Activated CD8-positive, alpha-beta T cell treated with anti-CD3 and anti-CD28 coated beads for 36 hours (primary cell): ENCODE results near the gene CASP2. TPM values are rescaled to one million over a fixed set of nuclear protein-coding genes. Genes with fewer than 3 reads are reported as not detected.
A peak's percentile ranks its signal among the peaks of the same experiment; 100 is the strongest.

Experiments used
- ATAC-seq: fragments of 200-7000 bp; cut with Tn5 transposase; one replicate; pipeline ENCODE4 v1.10.0; 2021; ENCODE audit warnings: mild to moderate bottlenecking, moderate library complexity
- CTCF ChIA-PET: fragments of 350-600 bp; sonication (Branson Sonifier 250); formaldehyde crosslinking; loops from one replicate; lab custom pipeline; 2021; ENCODE audit warnings: antibody characterized with exemption; lab: Charles Lee
- POLR2A ChIA-PET: fragments of 350-600 bp; sonication (Branson Sonifier 250); formaldehyde crosslinking; loops from one replicate; lab custom pipeline; 2021; ENCODE audit warnings: antibody characterized with exemption; lab: Charles Lee
- DNase-seq: peaks from one replicate; pipeline ENCODE4 v3.0.0-alpha.2; 2020
- H3K27ac Mint-ChIP-seq: one replicate; pipeline ENCODE4 v1.8.0; 2021; ENCODE audit warnings: mild to moderate bottlenecking, mixed read lengths
- H3K27me3 Mint-ChIP-seq: one replicate; pipeline ENCODE4 v1.8.0; 2021; ENCODE audit warnings: mixed read lengths
- H3K36me3 Mint-ChIP-seq: one replicate; pipeline ENCODE4 v1.8.0; 2021; ENCODE audit warnings: low read depth, mixed read lengths
- H3K4me1 Mint-ChIP-seq: one replicate; pipeline ENCODE4 v1.8.0; 2021; ENCODE audit warnings: low read depth, mixed read lengths
- H3K4me3 Mint-ChIP-seq: one replicate; pipeline ENCODE4 v1.8.0; 2021; ENCODE audit warnings: mild to moderate bottlenecking, moderate library complexity, mixed read lengths
- H3K9me3 Mint-ChIP-seq: one replicate; pipeline ENCODE4 v1.8.0; 2021; ENCODE audit warnings: mixed read lengths
- CTCF ChIP-seq: fragments of 200-600 bp; IDR thresholded peaks from one replicate; pipeline ENCODE4 v1.8.0; 2022; ENCODE audit warnings: antibody characterized with exemption, mild to moderate bottlenecking
- intact Hi-C: fragments of 100-400 bp; cut with micrococcal nuclease; formaldehyde crosslinking; loops from one replicate; pipeline ENCODE4 v1.10.0; 2022
- total RNA-seq, 2 experiments: library from RNA; stranded (reverse); gene quantifications; one replicate each; pipeline ENCODE4 v1.2.3, GENCODE V29; 2021

The CASP2 gene
- total RNA-seq, 2 experiments from 2014 or later = 79.6 to 80.9 TPM

GRCh38 chr7:143341842-143342241 lies 53.7 kb downstream of the CASP2 start:
- intact Hi-C loops = no loop called here
- Mint-ChIP-seq H3K27me3 (peaks cover 5% of the 10 kb centered on the region), H3K4me3 (no peak overlapping the region), H3K9me3 (no peaks in the 10 kb centered on the region), H3K4me1 (peaks cover 7% of the 10 kb centered on the region), H3K27ac (no peak overlapping the region), H3K36me3 (no peaks in the 10 kb centered on the region)
- DNase-seq (no peak), ATAC-seq (no peak)
- ChIA-PET POLR2A (no interaction called here), CTCF (interaction anchor here (0.9 kb wide), 1 partner anchor 101 kb away, joined by 3 read pairs; no protein-coding TSS in a partner anchor)
- no peak for TF ChIP-seq CTCF

- CTCF ChIA-PET = interaction anchor here (1.0 to 1.7 kb wide), 3 partner anchors 10 to 103 kb away, joined by 3 to 7 read pairs (median 4); no protein-coding TSS in a partner anchor
- no peak for ATAC-seq
- DNase-seq = no peak
- peaks cover 7% of the 10 kb centered on the region for H3K4me1 Mint-ChIP-seq
- no peak overlapping the region for H3K4me3 Mint-ChIP-seq
- no peaks in the 10 kb centered on the region for H3K36me3 Mint-ChIP-seq
- no peaks in the 10 kb centered on the region for H3K9me3 Mint-ChIP-seq
- no peak overlapping the region for H3K27ac Mint-ChIP-seq
- intact Hi-C loops = no loop called here
- TF ChIP-seq CTCF = no peak
- H3K27me3 Mint-ChIP-seq = peaks cover 2% of the 10 kb centered on the region
- POLR2A ChIA-PET = no interaction called here
These were observed 55.4 kb downstream of the CASP2 start for GRCh38 chr7:143343596-143343995.

GRCh38 chr7:143345428-143345900 lies 57.3 kb downstream of the CASP2 start:
- peaks cover 7% of the 10 kb centered on the region for H3K4me1 Mint-ChIP-seq
- TF ChIP-seq CTCF = peak; percentile 67
- no peaks in the 10 kb centered on the region for H3K9me3 Mint-ChIP-seq
- H3K36me3 Mint-ChIP-seq = no peaks in the 10 kb centered on the region
- CTCF ChIA-PET = interaction anchor here (0.6 to 4.7 kb wide), 34 partner anchors 9 to 145 kb away, joined by 3 to 42 read pairs (median 4); no protein-coding TSS in a partner anchor
- no peaks in the 10 kb centered on the region for H3K27me3 Mint-ChIP-seq
- ATAC-seq = peak; percentile 100
- POLR2A ChIA-PET = interaction anchor here (0.6 kb wide), 1 partner anchor 90 kb away, joined by 3 read pairs; no protein-coding TSS in a partner anchor
- intact Hi-C loops = no loop called here
- DNase-seq = peak; percentile 82
- no peak overlapping the region for H3K27ac Mint-ChIP-seq
- peak overlapping the region; percentile 65 for H3K4me3 Mint-ChIP-seq

- Mint-ChIP-seq H3K36me3 (no peaks in the 10 kb centered on the region), H3K9me3 (no peaks in the 10 kb centered on the region), H3K4me3 (no peak overlapping the region), H3K27ac (no peak overlapping the region), H3K4me1 (peaks cover 7% of the 10 kb centered on the region), H3K27me3 (no peaks in the 10 kb centered on the region)
- ChIA-PET CTCF (interaction anchor here (0.6 to 4.7 kb wide), 30 partner anchors 8 to 145 kb away, joined by 3 to 42 read pairs (median 4); no protein-coding TSS in a partner anchor), POLR2A (no interaction called here)
- DNase-seq (no peak), ATAC-seq (no peak)
- intact Hi-C loops = no loop called here
- TF ChIP-seq CTCF = no peak
These were observed 57.9 kb downstream of the CASP2 start for GRCh38 chr7:143346018-143346417.

- H3K4me3 Mint-ChIP-seq = no peak overlapping the region
- intact Hi-C loops = no loop called here
- ChIA-PET CTCF (interaction anchor here (1.2 to 4.7 kb wide), 5 partner anchors 12 to 108 kb away, joined by 3 to 42 read pairs (median 7); partner anchors contain the start of gene ZYX), POLR2A (no interaction called here)
- no peaks in the 10 kb centered on the region for H3K36me3 Mint-ChIP-seq
- no peaks in the 10 kb centered on the region for H3K27me3 Mint-ChIP-seq
- DNase-seq = no peak
- no peak for TF ChIP-seq CTCF
- H3K4me1 Mint-ChIP-seq = peaks cover 7% of the 10 kb centered on the region
- no peaks in the 10 kb centered on the region for H3K9me3 Mint-ChIP-seq
- H3K27ac Mint-ChIP-seq = no peak overlapping the region
- ATAC-seq = no peak
These were observed 59.8 kb downstream of the CASP2 start for GRCh38 chr7:143347950-143348349.
